ELR (cell line): Measurements from ENCODE around the gene G3BP1.
A peak's percentile ranks its signal among the peaks of the same experiment; 100 is the strongest.
"Not testable (repeated sequence)": the region's sequence is repeated elsewhere in the genome, so short reads cannot be mapped to it uniquely, and the experiment has no call there.

Experiments used
- DNase-seq: peaks from one replicate; pipeline ENCODE4 v3.0.0-alpha.2; 2015; ENCODE audit warnings: low read depth

G3BP1 gene

DNA sequence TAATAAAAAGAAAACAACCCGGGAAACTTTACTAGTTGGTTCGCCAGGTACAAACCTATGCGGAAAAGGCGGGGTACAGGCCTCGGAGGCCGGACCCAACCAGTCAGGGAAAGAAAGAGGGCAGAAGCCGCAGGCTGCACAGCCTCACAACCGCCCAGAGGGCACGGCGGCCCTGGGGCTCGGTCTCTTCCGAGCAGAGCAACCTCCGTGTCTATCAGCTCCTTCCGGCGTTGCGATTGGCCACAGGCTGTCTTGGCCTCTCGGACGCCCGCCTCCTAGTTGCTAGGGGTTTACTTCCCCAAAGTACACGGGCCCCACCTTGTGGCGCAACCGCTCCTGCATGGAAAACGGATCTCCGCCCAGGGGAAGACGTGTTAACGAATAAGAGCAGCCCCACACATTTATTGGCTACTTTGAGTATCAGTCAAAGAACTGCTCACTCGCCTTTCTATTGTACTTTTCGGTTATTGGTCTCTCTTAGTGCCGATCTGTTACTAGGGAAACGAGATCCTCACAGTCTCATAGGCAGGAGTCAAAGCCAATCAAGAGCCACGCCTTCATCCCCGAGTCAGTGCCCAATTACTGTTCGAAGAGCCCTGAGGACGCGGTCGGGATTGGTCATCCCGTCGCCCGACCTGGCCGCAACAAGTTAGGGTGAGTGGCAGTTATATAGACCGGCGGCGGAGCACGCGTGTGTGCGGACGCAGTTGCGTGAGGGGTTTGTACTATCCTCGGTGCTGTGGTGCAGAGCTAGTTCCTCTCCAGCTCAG lies at the start of gene G3BP1:
Gene G3BP1, plus strand, starts transcription at position 696 of the 770 bp plus-strand sequence. CDS start 14,667 bp downstream, outside the sequence.
- DNase-seq = peak; percentile 100

DNA sequence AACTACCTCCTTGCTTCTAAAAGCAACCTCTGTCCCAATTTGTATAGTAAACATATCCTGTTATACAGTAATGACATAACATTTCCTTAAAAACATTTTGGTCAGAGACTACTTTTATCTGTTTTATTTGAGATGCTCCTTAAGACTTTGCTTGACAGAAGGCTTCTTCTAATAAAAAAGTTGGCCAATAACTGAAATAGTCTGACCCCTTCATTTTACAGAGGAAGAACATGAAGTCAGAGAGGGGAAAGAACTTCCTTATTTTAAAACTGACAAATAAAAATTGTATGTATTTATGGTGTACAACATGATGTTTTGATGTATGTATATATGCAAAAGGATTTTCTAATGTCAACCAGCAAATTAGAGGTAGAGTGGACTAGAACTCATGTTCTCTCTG lies 49.2 kb upstream of the G3BP1 start:
- DNase-seq = no peak

DNA sequence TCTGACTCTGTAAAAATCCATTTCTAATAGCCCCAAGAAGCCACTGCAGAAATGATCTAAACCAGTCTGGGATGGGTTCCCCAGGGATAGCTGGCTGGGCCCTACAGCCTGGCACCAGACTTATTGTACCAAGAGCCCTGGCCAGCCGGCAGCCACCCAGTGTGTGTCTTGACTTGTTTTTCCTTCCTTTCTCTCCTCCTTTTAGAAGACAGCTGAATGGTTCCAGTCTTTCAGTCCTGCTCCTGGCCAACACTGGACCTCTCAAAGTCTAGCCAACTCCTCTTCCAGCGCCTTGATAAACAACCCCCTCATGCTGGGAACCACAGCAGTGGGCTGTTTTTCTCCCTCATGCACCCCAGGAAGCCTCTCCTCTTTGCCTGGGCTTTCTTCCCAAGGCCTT lies 47.4 kb upstream of the G3BP1 start:
- DNase-seq = no peak

DNA sequence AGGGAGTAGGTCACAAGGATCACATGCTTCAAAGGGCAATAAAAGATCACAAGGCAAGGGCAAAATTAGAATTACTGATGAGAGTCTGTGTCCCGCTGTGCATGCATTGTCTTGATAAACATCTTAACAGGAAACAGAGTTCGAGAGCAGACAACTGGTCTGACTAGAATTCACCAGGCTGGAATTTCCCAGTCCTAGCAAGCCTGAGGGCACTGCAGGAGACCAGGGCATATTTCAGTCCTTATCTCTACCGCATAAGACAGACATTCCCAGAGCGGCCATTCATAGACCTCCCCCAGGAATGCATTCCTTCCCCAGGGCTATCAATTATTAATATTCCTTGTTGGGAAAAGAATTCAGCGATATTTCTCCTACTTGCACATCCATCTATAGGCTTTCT lies 42.2 kb upstream of the G3BP1 start:
- DNase-seq = not testable (repeated sequence)

DNA sequence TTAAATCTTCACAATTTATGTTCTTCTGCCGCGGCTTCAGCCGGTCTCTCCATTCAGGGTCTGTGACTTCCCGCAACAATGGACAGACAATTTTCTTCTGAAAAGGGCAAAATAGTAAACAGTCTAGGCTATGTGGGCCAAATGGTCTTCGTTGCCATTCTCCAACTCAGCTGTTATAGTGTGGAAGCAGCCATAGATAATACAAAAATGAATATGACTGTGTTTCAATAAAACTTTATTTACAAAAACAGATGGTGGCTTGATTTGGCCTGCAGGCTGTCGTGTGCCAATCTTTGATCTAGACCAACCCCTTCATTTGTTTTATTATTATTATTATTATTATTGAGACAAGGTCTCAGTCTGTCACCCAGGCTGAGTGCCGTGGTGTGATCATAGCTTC lies 41.4 kb upstream of the G3BP1 start:
- no peak for DNase-seq

DNA sequence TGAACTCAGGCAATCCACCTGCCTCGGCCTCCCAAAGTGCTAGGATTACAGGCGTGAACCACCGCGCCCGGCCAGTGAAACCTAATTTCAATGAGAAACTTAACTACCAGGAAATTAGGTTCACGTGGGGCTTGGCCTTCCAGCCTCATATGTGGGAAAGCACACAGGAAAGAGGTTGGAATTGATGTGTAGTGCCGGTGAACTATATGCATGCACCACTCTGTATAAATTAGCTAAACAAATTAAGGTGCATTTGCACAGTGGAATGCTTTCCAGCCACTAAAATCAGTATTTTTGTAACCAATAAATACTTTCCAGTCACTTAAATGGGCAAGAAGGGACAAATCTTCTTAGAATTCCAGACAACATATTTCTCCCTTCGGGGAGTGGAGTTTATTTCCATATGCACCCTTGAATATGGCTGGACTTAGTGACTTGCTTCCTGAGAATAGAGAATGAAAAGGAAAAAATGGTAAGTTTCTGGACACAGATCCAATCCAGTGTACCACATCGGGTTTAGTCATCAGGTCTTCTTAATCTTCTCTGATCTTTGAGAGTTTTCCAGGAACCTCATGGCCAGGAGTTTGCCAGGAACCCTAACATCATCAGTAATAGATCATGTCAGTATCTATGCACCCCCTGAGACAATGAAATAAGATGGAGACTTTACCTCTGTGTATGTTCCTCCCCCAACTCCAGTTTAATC lies 38.2 kb upstream of the G3BP1 start:
- peak; percentile 28 for DNase-seq

DNA sequence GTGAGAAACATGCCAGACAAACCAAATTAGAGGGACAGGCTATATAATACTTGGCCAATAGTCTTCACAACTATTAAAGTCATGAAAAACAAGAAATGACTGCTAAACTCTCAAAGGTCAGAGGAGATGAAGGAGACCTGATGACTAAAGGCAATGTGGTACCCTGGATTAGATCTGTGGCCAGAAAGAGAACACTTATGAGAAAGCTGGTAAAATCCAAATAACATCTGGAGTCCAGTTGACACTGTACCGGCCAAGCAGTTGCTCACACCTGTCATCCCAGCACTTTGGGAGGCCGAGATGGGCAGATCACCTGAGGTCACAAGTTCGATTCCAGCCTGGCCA lies 37.7 kb upstream of the G3BP1 start:
- no peak for DNase-seq

DNA sequence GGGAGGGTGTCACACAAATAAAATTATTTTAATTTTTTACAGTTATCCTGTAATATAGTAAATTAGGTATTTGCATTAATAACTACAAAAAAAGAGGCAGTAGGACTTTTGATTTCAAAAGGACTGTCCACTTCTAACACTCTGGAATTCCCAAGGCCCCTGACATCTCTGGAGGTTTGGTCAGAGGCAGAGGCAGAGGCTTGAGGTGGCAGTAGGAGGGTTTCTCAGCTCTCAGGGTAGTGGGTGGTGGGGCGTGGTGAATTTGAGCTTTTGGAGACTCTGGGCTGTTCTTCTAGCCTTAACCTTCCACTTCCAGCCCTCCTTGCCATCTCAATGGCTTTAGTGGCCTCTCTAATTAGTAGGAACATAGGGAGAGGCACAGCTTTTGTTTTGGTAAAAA lies 36.1 kb upstream of the G3BP1 start:
- no peak for DNase-seq

DNA sequence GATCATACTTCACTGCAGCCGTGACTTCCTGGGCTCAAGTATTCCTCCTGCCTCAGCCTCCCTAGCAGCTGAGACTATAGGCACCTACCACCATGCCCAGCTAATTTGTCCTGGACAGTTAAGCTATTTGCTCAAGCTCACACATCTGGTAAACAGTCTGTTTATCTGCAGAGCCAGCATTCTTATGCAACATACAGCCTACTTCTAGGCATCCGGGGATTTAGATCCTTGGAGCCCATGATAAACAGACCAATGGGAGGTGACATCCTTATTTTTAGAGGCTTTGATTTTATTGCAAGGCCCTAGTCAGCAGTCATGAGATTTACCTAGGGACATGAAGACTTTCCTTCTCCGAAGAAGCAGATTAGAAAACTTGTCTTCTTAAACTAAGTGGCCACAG lies 34.3 kb upstream of the G3BP1 start:
- DNase-seq = no peak

DNA sequence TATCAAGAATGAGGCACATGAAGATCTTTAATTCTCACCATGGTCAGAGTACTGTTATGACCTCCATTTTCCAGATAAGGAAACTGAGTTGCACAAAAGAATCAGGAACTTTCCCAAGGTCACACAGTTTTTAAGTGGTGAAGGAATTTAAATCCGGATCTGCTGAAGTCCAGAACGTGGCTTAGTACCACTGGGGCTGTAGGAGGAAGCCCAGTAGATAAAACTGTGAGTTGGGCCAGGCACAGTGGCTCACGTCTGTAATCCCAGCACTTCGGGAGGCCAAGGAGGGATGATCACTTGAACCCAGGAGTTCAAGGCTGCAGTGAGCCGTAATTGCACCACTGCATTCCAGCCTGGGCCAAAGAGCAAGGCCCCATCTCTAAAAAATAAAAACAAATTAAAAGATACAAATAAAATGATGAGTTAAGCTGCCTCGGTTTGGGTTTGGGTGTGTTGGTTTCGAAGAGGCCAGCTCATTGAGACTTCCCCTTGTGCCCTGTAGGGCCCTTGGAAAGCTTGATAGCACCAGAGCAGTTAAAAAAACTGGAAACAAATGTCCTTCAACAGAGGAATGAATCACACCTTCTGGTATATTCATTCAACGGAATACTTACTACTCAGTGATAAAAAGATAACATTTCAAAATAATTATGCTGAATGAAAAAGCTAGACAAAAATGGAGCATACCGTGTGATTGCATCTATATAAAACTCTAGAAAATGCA lies 33.5 kb upstream of the G3BP1 start:
- DNase-seq = peak; percentile 57

DNA sequence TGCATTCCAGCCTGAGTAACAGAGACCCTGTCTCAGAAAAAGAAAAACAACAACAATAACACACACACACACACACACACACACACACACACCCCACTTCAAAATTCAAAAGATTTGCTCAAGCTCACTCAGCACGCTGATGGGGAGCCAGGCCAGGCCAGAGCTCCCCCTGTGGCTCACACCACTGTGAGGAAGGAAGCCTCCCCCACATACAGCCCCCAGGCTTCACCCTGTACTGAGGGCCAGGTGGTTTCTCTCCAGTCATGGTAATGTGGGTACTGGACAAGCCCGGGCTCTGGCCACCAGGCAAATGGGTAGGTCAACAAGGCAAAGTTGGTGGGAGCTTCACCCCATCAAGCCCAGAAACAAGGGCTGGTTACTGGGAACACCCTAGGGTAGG lies 32.4 kb upstream of the G3BP1 start:
- DNase-seq = no peak

DNA sequence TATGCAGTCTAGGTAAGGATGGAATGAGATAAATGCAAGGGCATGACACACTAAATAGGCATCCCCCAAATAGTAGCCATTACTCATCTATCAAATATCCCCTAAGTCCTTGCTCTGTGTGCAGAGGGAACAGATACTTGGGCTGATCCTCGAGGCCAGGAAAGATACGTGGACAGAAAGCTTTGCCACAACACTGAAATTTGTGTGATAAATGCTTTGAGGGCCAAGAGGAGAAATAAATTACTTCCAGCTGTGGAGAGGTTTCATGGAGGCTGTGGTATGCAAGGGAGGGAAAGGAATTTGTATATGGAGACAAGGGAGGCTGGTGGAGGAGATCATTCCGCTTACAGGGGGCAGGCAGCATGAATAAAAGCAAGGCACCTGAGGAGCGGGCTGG lies 31.8 kb upstream of the G3BP1 start:
- peak; percentile 93 for DNase-seq

DNA sequence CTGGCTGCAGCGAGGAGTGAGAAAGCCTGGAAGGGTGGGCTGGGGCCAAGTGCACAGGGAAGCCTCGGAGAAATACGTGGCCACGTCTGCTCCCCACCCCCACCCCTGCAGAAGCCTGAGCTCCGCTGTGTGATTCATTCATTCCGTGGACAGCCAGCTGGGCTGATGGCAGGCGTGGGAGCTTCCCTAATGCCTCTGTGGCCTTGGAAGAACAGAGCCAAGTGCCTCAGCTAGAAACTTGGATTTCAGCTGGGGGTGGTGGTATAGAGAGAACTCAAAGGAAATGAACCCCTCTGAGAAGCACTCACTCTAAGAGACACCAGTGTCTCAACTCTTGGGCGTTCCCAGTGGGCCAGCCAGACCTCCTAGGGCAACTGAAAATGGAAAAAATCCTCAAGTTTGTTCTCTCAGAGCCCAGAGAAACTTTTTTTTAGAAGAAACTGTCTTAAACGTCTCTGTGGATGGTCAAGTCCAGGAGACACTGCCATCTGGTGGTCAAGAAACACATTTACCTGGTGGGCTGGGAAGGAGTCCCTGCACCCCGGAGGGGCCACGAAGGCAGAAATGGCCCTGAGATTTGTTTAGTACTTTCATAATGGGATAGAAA lies 31.3 kb upstream of the G3BP1 start:
- DNase-seq = peak; percentile 90

DNA sequence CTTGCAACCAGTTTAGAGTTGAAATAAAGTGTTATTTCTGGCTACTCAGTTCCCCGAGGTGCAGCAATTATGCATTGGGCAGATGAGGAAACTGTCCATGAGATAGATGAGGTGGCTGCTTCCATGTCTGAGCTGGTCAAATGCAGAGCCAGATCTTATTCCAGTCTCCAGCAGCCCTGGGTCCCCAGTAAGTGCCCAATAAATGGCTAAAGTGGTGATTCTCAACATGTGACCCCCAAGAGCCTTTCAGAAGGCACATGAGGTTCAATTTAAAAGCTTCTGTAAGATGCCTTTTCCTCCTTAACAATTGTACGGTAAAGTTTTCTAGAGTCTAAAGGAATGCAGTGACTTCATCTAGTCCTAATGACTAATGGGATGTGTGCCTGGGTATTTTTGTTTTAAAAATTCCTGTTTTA lies 30.8 kb upstream of the G3BP1 start:
- DNase-seq = peak; percentile 89

DNA sequence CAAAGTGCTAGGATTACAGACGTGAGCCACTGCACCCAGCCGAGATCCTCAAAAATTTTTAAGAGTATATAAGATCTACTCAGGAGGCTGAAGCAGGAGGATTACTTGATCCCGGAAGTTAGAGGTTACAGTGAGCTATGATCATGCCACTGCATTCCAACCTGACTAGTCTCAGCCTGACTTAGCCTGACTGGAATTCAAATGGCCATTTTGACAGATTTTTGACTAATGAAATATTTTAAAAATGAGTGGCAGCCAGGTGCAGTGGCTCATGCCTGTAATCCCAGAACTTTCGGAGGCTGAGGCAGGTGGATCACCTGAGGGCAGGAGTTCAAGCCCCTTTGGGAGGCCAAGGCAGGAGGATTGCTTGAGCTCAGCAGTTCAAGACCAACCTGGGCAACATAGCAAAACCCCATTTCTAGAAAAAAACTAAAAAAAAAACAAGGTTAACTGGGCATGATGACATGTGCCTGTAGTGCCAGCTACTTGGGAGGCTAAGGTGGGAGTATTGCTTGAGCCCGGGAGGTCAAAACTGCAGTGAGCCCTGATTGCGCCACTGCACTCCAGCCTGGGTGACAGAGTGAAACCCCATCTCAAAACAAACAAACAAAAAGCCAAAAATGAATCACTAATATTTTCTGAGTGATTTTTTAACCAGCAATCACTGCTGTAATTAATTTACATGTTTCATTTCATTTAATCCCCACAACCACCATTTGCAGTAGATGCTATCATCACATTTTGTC lies 29.9 kb upstream of the G3BP1 start:
- DNase-seq = peak; percentile 96

DNA sequence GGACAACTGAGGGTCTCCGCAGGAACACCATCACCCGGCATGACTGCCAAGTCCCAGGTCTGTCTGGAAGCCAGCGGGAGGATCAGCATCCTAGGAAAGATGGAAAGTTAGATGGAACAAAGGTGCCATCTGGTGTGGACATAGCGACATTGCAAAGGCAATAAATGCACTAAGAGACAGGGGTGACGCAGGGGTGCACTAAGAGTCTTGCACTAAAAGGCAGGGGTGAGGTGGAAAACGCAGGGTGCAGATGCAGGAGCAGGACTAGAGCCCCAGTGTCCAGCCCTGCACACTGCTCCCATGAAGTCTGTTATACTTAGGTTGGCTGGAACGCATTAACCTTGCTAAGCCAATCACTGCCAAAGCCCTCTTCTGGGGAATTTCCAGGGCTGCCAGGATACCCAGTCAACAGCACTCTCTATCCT lies 28.9 kb upstream of the G3BP1 start:
- peak; percentile 88 for DNase-seq

DNA sequence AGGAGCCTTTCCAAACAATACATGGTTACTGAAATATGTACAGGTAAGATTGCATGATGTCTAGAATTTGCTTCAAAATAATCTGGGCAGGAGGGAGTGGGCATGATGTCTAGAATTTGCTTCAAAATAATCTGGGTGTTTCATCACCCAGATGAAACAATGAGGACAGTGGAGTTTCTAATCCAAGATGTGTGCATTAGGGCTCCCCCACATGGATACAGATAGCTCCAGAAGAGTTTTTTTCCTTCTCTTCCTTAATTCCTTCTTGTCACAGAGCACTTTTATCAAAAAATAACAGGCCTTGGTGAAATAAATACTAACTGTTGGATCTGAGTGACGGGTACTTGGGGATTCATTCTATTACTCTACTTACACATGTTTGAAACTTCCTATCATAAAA lies 28.2 kb upstream of the G3BP1 start:
- DNase-seq = peak; percentile 36

DNA sequence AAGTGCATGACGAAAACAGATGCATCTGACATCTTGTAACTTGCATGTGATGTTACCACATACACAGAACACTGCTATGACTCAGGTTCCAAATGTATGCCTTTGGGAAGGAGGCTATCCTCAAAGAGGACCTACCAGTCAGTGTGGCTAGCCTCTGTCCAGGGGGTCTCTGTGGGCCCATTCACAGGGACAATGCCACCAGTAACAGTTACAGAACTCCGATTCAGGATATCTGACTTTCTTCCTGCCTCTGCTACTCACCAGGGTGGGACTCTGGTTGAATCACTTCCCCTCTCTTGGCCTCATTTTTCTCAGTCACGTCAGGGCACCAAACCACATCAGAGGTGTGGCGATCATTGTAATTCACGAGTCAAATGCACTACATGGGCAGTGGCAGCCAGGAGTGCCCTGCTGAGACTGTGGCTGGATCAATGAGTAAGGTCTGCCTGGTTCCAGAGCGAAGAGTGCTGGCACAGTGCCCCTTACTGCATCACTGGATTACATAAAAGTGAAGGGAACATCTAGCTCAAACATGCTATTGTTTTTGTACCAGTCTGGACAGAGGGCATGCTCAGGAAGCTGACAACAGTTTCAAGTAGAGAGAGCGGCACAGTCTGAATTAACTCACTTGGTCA lies 26.6 kb upstream of the G3BP1 start:
- DNase-seq = peak; percentile 98

DNA sequence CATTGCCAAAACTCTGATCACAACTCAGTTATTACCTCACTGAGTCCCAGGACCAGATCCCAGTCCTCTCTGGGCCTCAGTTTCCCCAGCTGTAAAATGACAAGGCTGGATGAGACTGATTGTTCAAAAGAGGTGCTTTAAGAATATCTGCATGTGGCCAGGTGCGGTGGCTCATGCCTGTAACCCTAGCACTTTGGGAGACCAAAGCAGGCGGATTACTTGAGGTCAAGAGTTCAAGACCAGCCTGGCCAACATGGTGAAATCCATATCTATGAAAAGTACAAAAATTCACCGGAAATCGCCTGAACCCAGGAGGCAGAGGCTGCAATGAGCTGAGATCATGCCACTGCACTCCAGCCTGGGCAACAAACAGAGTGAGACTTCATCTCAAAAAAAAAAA lies 21.6 kb upstream of the G3BP1 start:
- DNase-seq = no peak

DNA sequence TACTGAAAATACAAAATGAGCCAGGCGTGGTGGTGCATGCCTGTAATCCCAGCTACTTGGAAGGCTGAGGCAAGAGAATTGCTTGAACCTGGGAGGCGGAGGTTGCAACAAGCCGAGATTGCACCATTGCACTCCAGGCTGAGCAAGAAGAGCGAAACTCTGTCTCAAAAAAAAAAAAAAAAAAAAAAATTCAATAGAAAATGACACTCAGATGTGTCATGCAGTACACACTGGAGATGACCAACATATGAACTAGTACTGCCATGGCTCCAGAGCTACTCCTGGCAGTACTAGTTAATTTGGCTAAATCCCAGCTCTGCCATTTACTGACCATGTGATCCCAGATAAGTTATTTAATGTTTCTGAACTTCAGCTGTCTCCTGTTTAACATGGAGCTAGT lies 20.7 kb upstream of the G3BP1 start:
- peak; percentile 60 for DNase-seq

DNA sequence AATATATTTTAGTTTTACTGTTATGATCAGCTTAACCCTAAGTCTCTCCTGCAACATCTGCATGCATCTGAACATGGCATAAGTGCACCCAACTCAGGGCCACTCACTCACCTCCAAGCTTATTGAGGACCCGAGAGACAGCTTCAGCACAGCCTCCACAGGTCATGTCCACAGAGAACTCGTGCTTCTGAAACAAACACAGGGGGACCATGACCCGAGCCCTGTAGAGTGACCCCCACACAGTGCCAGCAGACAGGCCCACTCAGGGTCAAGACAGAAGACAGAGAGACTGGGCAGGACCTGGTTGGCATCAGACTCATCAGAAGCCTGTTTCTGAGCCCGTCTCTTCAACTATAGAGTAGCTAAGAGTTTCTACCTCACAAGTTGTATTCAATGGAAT lies 20.2 kb upstream of the G3BP1 start:
- DNase-seq = no peak
